ENCODE data around the gene CITED4.

DNA sequence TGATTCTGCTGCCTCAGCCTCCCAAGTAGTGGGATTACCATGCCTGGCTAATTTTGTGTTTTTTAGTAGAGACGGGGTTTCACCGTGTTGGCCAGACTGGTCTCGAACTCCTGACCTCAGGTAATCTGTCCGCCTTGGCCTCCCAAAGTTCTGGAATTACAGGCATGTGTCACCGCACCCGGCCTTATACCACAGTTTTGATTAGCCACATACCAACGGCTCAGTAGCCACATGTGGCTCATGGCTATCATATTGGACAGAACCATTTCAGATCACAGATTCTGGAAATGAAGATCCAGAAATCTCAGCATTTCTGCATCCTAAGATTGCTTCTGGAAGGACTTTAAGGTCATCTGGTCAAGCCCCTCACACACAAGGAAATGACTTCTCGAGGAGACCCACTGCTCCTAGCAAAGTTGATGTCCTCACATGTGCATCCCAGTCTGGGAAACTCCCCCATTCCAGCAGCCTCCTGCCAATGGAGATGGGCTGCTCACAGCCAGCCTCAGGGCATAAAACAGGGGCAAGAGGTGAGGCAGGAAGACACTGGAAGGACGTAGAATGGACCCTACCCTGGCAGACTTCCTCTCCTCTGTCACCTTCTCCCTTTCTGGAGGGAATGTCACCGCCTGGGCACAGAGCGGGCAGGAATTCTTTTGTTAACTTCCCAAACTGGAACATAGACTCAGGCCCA is 17.5 kb upstream of the CITED4 start:
- TF ChIP-seq, protein P1, sequence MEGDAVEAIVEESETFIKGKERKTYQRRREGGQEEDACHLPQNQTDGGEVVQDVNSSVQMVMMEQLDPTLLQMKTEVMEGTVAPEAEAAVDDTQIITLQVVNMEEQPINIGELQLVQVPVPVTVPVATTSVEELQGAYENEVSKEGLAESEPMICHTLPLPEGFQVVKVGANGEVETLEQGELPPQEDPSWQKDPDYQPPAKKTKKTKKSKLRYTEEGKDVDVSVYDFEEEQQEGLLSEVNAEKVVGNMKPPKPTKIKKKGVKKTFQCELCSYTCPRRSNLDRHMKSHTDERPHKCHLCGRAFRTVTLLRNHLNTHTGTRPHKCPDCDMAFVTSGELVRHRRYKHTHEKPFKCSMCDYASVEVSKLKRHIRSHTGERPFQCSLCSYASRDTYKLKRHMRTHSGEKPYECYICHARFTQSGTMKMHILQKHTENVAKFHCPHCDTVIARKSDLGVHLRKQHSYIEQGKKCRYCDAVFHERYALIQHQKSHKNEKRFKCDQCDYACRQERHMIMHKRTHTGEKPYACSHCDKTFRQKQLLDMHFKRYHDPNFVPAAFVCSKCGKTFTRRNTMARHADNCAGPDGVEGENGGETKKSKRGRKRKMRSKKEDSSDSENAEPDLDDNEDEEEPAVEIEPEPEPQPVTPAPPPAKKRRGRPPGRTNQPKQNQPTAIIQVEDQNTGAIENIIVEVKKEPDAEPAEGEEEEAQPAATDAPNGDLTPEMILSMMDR (IDR thresholded peaks at IDR 0.05): no peak
- no peak for TF ChIP-seq POLR2A (IDR thresholded peaks at IDR 0.05)

Data from suprapubic skin (tissue), 3 donors.